Vagina (tissue), 1 donor: ENCODE measurements around the gene GBP6. TPM values are rescaled to one million over a fixed set of nuclear protein-coding genes. Genes with fewer than 3 reads are reported as not detected.

Experiments
- total RNA-seq: library from RNA; depleted of rRNA; stranded (reverse); fragments of >200 nt; gene quantifications from one replicate; pipeline ENCODE4 v1.2.3, GENCODE V29; 2016

GBP6 gene
- total RNA-seq, 1 donor from 2014 or later: 23.1 TPM

Other genes starting within 250 kb of the GBP6 start
- gene GBP2, start 237.9 kb upstream of the GBP6 start, total RNA-seq: 59.4 TPM
- gene GBP7, start 188.1 kb upstream of the GBP6 start, total RNA-seq: not detected
- gene GBP4, start 165.1 kb upstream of the GBP6 start, total RNA-seq: 8.3 TPM
- 4.2 TPM for gene GBP5, start 91.2 kb upstream of the GBP6 start, total RNA-seq
- 9.8 TPM for gene LRRC8B, start 160.8 kb downstream of the GBP6 start, total RNA-seq